Testis (tissue), 2 donors: ENCODE data around the gene LPCAT3.

Experiments used
- POLR2A ChIP-seq: fragments of 450-650 bp; IDR thresholded peaks from one replicate; pipeline ENCODE4 v1.6.1; 2017; ENCODE audit warnings: antibody characterized with exemption, mild to moderate bottlenecking, moderate library complexity
- TF ChIP-seq, protein P1 (sequence below), 3 experiments: fragments of 450-650 bp in 2 of 3; fragments of 200-600 bp in 1 of 3; sonication (generic) in 1 of 3; IDR thresholded peaks; one replicate each; pipeline ENCODE4 v1.5.1; 2016 to 2019; ENCODE audit warnings: antibody characterized with exemption in 3 of 3, mild to moderate bottlenecking in 2 of 3, moderate library complexity in 1 of 3

DNA sequence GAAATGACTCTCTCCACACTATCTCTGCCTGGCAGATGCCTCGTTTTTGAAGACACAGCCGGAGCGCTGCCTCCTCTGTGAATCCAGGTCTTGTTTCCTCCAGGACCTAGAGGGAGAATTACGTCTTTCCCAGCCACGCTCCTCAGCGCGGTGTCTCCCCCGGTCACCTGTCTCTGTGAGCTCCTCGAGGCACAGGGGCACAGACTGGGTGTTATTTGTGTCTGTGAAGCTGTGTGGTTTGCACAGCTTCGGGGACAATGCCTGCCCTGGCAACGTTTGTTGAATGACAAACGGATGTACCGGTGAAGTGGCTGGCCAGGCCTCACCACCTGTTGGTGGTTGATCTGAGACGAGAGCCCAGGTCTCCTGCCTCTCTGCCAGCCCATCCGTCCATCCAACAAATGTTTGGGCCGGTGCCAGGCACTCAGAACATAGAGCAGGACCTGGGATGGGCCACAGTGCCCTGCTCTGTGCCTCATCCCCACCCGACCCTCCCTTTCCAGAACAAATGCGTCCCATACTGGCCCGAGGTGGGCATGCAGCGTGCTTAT is 61.0 kb downstream of the LPCAT3 start:
- TF ChIP-seq, protein P1, sequence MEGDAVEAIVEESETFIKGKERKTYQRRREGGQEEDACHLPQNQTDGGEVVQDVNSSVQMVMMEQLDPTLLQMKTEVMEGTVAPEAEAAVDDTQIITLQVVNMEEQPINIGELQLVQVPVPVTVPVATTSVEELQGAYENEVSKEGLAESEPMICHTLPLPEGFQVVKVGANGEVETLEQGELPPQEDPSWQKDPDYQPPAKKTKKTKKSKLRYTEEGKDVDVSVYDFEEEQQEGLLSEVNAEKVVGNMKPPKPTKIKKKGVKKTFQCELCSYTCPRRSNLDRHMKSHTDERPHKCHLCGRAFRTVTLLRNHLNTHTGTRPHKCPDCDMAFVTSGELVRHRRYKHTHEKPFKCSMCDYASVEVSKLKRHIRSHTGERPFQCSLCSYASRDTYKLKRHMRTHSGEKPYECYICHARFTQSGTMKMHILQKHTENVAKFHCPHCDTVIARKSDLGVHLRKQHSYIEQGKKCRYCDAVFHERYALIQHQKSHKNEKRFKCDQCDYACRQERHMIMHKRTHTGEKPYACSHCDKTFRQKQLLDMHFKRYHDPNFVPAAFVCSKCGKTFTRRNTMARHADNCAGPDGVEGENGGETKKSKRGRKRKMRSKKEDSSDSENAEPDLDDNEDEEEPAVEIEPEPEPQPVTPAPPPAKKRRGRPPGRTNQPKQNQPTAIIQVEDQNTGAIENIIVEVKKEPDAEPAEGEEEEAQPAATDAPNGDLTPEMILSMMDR (IDR thresholded peaks at IDR 0.05), result no peak
- TF ChIP-seq POLR2A, result no peak
